Left ventricle myocardium inferior (tissue), 1 donor: ENCODE data around the gene KIF16B. TPM values are rescaled to one million over a fixed set of nuclear protein-coding genes. Genes with fewer than 3 reads are reported as not detected.

Experiments used
- DNase-seq: peaks from one replicate; pipeline ENCODE4 v3.0.0-alpha.2; 2020
- H3K27ac ChIP-seq: fragments of 200-600 bp; replicated peaks from 2 replicates; pipeline ENCODE4 v1.8.0; 2021
- H3K27me3 ChIP-seq: fragments of 200-600 bp; 2 replicates; pipeline ENCODE4 v1.8.0; 2021; ENCODE audit warnings: low read depth
- H3K36me3 ChIP-seq: fragments of 200-600 bp; 2 replicates; pipeline ENCODE4 v1.8.0; 2021
- H3K4me1 ChIP-seq: fragments of 200-600 bp; 2 replicates; pipeline ENCODE4 v1.8.0; 2021
- H3K4me3 ChIP-seq: fragments of 200-600 bp; 2 replicates; pipeline ENCODE4 v1.8.0; 2021; ENCODE audit warnings: mild to moderate bottlenecking, moderate library complexity
- H3K9me3 ChIP-seq: fragments of 200-600 bp; replicated peaks from 2 replicates; pipeline ENCODE4 v1.8.0; 2021
- intact Hi-C: fragments of 100-400 bp; cut with micrococcal nuclease; formaldehyde crosslinking; loops from one replicate; pipeline ENCODE4 v1.11.0; 2022
- total RNA-seq: library from RNA; stranded (reverse); fragmentation: NEBNext Ultra II Directional; extraction: Animal tissue kit (Norgen Biotek cat#: 25700); gene quantifications from one replicate; pipeline ENCODE4 v1.2.1, GENCODE V29; 2021
- TF ChIP-seq, protein P1 (sequence below): fragments of 200-600 bp; IDR thresholded peaks from 2 replicates; pipeline ENCODE4 v1.8.0; 2021; ENCODE audit warnings: antibody characterized with exemption, mild to moderate bottlenecking, borderline replicate concordance
- donor health status: DM: no; HTN: yes; CAD: no; lungs with severe emphysema.

KIF16B gene
- total RNA-seq, 1 donor from 2014 or later, result 16.4 TPM

DNA sequence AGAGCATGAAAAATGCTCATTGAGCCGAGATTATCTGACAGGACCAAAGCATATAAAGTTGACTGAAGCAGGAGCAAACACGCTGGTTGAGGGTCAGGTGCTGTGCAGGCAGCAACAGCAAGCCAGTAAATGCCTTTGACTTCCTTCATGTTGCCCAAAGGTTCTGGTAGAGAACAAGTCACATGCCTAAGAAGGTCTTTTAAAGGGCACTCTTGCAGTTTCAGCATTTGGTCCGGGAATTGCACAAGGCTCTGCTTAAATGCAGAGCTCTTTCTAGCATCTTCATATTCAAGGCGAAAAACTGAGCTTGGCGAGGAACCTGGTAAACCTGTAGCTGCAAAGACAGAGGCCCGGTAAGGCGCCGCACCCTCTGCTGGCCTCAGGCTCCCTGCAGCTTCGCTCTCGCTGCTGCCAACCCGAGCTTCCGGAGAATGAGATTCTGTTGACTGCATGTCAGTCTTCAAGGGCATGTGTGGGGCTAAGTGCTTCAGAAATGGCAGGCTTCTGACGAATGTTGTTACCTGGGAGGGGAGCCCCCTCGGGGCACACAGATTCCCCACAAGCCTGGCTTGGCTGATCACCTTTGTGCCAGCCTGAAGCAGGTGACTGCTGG is 205.2 kb downstream of the KIF16B start:
- TF ChIP-seq, protein P1, sequence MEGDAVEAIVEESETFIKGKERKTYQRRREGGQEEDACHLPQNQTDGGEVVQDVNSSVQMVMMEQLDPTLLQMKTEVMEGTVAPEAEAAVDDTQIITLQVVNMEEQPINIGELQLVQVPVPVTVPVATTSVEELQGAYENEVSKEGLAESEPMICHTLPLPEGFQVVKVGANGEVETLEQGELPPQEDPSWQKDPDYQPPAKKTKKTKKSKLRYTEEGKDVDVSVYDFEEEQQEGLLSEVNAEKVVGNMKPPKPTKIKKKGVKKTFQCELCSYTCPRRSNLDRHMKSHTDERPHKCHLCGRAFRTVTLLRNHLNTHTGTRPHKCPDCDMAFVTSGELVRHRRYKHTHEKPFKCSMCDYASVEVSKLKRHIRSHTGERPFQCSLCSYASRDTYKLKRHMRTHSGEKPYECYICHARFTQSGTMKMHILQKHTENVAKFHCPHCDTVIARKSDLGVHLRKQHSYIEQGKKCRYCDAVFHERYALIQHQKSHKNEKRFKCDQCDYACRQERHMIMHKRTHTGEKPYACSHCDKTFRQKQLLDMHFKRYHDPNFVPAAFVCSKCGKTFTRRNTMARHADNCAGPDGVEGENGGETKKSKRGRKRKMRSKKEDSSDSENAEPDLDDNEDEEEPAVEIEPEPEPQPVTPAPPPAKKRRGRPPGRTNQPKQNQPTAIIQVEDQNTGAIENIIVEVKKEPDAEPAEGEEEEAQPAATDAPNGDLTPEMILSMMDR, result peak; percentile 27
- H3K27me3 ChIP-seq, result no peaks in the 10 kb centered on the region
- H3K9me3 ChIP-seq, result no peaks in the 10 kb centered on the region
- no peak for DNase-seq
- H3K4me1 ChIP-seq, result peaks cover 20% of the 10 kb centered on the region
- no peak overlapping the region for H3K4me3 ChIP-seq
- peaks cover 35% of the 10 kb centered on the region for H3K36me3 ChIP-seq
- no peak overlapping the region for H3K27ac ChIP-seq
- intact Hi-C loops, result no loop called here

DNA sequence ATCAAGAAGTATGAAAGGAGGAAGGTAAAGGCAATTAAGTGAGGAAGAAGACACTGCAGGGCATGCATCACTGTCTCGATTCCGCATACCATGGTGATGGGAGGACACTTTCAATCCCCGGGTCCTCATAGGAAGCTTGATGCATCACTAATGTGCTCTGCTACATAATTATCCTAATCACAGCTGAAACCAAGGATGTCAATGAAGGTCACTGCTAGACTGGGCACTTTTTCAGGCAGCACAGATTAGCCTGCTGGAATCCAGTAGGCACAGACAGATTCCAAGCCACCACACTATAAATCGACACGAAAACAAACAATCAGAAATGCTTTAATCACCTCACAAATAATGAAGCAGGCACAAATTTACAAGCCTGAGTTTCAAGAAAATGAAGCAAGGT is 206.7 kb downstream of the KIF16B start:
- Histone ChIP-seq H3K36me3 (peaks cover 29% of the 10 kb centered on the region), H3K27me3 (no peaks in the 10 kb centered on the region), H3K4me3 (no peak overlapping the region), H3K9me3 (no peaks in the 10 kb centered on the region), H3K4me1 (peaks cover 20% of the 10 kb centered on the region), H3K27ac (no peak overlapping the region)
- TF ChIP-seq, protein P1, result no peak
- no peak for DNase-seq
- intact Hi-C loops, result no loop called here

DNA sequence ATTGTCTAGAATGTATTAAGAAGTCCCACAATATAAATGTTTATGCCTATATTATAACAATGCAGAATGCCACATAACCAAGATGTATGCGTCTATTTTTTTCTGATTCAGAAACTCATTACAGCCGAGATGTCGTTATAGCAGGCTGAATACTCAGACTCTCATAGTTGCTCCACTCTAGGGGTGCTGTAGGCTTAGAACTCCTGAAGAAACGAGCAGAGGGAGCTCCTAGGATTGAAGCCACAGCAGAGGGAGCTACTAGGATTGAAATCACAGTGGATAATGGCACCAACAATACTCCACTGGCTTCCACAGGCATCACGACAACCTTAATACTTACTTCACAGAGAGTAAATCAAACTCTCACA is 208.9 kb downstream of the KIF16B start:
- H3K4me3 ChIP-seq, result no peak overlapping the region
- no peaks in the 10 kb centered on the region for H3K27me3 ChIP-seq
- no peak for DNase-seq
- TF ChIP-seq, protein P1, result no peak
- H3K36me3 ChIP-seq, result peaks cover 16% of the 10 kb centered on the region
- H3K4me1 ChIP-seq, result peaks cover 20% of the 10 kb centered on the region
- intact Hi-C loops, result no loop called here
- no peak overlapping the region for H3K27ac ChIP-seq
- no peaks in the 10 kb centered on the region for H3K9me3 ChIP-seq

DNA sequence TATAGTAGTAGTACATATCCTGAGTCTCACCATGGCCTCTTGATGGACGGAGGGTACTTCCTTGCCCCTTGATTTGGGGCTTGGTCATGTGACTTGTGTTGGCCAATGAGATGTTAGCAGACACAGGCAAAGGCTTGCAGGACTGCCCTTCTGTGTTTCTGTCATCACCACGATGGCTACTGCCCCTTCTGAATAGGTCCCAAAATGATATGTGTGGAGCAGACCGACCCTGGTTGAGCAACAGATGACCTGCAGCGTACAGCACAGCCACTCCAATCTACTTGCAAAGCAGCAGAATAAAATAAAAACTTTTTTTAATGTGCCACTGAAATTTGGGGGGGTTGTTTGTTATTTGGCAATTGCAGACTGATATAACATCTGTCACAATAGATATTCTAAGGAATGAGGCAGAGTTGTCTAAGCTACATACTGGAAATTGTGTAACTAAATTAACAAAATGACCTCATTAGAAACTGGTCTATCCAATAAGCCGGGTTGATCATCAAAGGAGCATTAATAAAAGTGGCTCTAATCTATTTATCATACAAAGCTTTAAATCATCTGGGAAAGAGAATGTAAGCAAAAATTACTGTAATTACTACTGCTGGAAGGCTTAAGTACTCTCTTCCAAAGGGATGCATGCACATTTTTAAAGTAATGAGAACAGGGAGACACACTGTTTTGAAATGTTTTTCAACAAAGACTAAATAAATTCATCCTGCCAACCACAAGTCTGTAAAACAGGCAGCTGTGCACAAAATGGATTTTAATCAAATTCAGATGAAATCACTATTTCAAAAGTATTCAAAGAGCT is 209.5 kb downstream of the KIF16B start:
- Histone ChIP-seq H3K36me3 (peaks cover 16% of the 10 kb centered on the region), H3K9me3 (no peaks in the 10 kb centered on the region), H3K27ac (no peak overlapping the region), H3K4me1 (peaks cover 18% of the 10 kb centered on the region), H3K27me3 (no peaks in the 10 kb centered on the region), H3K4me3 (no peak overlapping the region)
- no peak for DNase-seq
- intact Hi-C loops, result no loop called here
- TF ChIP-seq, protein P1, result no peak

DNA sequence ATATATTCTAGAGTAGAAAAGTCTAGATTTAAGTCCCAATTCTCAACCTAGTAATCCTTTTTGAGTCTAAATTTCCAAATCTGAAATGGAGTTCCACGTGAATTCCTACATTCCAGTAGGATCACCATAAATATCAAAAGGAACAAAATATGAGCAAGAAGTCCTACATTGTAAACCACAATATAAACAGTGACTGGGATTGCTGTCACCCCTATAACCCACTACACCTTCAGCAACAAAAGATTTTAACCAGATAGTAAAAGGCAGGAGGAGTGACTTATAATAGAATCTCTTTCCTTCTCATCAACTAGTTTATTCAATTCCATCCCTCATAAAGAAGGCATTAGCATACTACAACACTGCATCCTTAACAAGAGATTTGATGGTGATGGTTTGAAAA is 210.6 kb downstream of the KIF16B start:
- no peak overlapping the region for H3K27ac ChIP-seq
- H3K27me3 ChIP-seq, result no peaks in the 10 kb centered on the region
- TF ChIP-seq, protein P1, result no peak
- H3K9me3 ChIP-seq, result no peaks in the 10 kb centered on the region
- no peak for DNase-seq
- no peak overlapping the region for H3K4me3 ChIP-seq
- intact Hi-C loops, result no loop called here
- H3K36me3 ChIP-seq, result peaks cover 10% of the 10 kb centered on the region
- peaks cover 8% of the 10 kb centered on the region for H3K4me1 ChIP-seq
